HG03575 (cell line): ENCODE data around the gene ZIC1.

Source experiments
- ATAC-seq: cut with Tn5 transposase; IDR thresholded peaks from one replicate; pipeline ENCODE4 v1.9.1; 2021; ENCODE audit not compliant: unreplicated experiment, insufficient number of reproducible peaks, low FRiP score; ENCODE audit errors: extremely low read depth

The ZIC1 gene

GRCh38 chr3:147393261-147393942 is 15.8 kb upstream of the ZIC1 start:
- ATAC-seq, result no peak

- no peak for ATAC-seq
These were observed 15.0 kb upstream of the ZIC1 start for GRCh38 chr3:147393943-147394883.

GRCh38 chr3:147394884-147395225 is 14.3 kb upstream of the ZIC1 start:
- no peak for ATAC-seq

- no peak for ATAC-seq
These were observed 13.1 kb upstream of the ZIC1 start for GRCh38 chr3:147395899-147396711.

DNA sequence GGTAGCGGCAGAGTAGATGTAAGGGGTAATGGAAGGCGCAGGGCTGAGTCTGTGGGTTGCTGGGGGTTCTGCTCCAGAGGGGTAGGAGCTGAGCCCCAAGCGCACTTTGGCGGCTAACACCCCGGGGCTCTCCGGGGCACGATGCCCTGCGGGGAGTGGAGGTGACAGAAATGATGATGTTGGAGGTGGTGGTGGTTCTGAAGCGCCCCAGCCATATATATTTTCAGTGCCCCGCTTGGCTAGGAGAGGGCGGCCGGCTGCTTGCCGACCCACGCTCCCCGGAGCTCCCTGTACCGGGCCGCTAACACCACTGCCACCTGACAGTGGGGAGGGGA is 12.5 kb upstream of the ZIC1 start:
- no peak for ATAC-seq

DNA sequence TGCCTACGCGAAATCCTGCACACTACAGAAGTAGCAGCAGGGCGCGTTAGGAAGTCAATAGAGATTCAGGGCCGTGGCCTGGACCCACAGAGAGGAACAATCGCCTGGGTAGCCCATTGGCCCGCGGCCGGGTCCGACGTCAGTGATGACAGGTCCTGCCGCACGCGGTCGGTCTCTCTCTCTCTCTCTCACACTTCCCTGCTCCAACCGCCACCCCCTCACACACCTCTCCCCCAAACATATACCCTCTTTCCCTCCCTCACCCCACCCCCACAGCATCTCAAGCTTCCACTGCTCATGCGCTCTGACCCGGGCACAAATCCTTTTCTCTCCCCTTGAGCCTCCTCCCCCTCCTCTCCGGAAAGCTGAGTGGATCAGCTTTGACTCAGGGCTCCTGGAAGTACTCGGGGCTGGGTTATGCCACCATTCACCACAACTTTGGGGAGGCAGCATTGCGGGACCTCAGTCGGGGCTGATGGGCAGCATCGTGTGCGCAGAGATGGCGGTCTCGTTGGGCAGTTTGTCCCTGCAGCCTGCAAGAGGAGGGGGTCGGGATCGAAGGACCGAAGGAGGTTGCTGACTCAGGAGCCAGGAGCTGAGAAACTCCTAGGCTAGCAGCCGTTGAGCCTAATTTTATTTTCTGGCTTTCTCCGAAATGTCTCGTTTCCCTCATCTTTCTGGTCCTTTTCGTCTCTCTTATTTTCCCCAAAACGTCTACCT is 11.8 kb upstream of the ZIC1 start:
- no peak for ATAC-seq

DNA sequence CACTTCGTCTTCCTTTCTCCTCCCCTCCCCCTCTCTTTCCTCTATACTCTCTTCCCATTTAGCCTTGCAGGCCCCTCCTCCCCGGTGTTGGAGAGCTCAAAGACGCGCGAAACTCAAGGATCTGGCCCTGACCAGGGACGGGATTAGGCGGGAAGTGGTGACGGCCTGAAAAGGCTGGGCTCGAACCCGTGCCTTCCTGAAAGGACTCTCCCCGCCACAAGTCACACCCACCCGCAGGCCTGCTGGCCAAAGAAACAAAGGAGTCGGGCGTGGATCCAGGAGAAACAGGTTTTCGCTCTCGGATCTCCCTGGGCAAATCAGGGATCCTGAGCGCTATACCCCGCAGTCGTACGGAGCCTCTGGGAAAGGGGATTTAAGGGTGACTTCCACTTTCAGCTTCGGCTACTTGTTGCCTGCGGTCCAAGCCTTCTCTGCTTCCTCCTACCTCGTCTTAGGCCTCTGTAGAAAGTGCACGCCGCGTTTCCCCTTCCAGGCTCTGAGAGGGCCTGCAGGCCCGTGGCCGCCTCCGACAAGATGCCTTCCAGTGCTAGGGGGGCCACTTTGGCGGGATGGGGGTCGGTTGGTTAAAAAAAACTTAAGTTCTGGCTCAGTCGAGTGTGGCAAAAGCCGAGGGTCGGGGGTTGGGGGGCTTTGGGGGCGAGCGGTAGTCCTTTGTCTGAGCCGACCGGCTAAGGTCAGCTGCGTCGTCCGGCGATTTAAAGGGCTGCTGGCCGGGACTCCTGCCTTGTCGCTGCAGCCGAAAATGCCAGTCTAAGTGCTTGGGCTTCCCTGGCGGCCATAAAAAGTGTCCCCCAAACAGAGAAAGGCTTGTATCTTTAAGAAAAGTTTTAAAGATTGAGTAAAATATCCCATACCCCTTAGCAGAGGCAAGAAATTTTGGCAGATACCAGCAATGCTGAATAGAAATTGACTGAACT is 11.0 kb upstream of the ZIC1 start:
- ATAC-seq, result no peak

GRCh38 chr3:147398813-147399534 is 10.2 kb upstream of the ZIC1 start:
- ATAC-seq, result no peak

GRCh38 chr3:147400111-147400510 is 9.1 kb upstream of the ZIC1 start:
- ATAC-seq, result no peak

- ATAC-seq, result no peak
These were observed 8.2 kb upstream of the ZIC1 start for GRCh38 chr3:147400999-147401398.

GRCh38 chr3:147401421-147401820 is 7.7 kb upstream of the ZIC1 start:
- ATAC-seq, result no peak

GRCh38 chr3:147402159-147402558 is 7.0 kb upstream of the ZIC1 start:
- no peak for ATAC-seq

DNA sequence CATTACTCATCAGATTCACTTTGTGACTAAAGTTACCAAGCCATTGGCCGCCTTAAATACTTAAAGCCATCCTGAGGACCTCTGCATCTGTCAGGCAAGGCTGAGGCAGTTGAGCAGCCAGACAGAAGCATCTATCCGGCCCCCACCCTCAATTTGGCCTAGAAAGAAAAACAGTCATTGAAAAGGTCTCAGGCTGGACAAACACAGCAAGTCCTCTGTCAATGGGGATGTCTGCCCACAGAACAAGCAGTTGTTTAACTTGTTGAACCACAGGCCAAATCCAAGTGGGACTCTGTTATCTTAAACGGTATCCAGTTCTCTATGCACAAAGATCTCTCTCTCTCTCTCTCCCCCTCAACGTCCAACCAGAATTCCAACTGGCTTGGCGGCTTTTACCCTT is 5.7 kb upstream of the ZIC1 start:
- no peak for ATAC-seq

DNA sequence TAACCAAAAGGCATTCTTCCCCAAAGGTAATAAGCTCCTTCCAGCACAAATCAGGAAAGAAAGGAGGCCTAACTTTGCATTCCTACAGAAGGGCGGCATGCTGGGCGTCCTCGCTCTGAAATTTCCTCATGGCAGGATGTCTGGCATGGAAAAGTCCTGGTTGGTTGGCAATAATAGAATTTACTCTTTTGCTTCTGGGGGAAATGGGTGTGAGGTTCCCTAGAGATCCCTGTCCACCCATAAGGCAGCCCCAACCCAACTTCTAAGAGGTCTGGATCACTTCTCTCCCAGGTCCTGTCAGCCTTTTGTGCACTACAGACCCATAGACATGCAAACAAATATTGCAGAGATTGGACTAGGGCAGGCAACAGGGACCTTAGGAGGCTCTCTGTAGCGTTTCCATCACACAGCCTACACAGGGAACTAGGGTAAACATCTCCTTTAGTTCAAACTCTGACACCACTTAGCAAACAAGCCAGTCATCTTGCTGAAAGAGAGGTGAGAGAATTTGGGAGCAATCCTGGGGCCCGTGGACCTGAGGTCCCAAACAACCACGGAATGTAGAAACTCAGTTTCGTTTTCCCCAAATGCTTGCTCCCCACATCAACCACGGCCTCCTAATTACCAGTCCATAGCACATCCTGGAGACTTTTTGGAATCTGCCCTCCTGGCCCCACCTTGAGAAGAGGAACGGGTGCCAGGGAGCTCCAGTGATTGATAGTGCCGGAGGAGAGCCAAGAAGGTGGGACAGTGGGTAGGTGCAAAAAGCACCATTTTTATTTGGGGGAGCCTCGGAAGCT is 5.0 kb upstream of the ZIC1 start:
- no peak for ATAC-seq

DNA sequence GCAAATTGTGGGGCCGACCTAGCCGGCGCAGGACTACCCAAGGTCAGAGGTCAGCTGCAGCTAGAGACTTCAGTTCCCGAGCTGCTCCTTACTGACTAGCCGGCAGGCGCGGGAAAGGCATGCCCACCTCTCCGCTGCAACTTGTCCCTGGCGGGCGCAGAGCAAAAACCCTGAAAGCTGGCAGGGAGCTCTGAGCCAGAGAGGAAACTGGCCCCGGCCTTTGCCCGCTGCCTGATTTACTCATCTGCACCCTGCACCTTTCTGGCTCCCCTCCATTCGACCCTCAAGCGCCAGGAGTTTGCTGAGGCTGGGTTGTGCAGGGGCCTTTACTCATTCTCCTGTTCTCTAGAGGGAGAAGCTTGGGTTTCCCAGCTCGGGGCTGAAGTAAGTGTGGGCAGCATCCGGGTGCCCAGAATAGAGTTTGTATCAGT is 4.3 kb upstream of the ZIC1 start:
- no peak for ATAC-seq

GRCh38 chr3:147405231-147406027 is 3.7 kb upstream of the ZIC1 start:
- ATAC-seq, result no peak
